Heart right ventricle (tissue), 16 donors: ENCODE results near the gene TTC9B. TPM values are rescaled to one million over a fixed set of nuclear protein-coding genes. Genes with fewer than 3 reads are reported as not detected.
A peak's percentile ranks its signal among the peaks of the same experiment; 100 is the strongest.

ENCODE experiments used
- ATAC-seq, 8 donors: fragments of 200-7000 bp; cut with Tn5 transposase; one replicate each; pipeline ENCODE4 v1.9.1; 2020; ENCODE audit warnings: mild to moderate bottlenecking in 8 of 8, moderate library complexity in 8 of 8, moderate number of reproducible peaks in 1 of 8
- DNase-seq, 2 donors: peaks; one replicate each; pipeline ENCODE4 v3.0.0-alpha.2; 2020
- H3K27ac ChIP-seq, 10 donors: fragments of 200-600 bp; sonication (generic) in 2 of 10; one replicate each; pipeline versions ENCODE4 v1.5.0 to v1.8.0; 2020 to 2022; ENCODE audit warnings: mild to moderate bottlenecking in 3 of 10
- H3K27me3 ChIP-seq, 7 donors: fragments of 200-600 bp; one replicate each; pipeline ENCODE4 v1.8.0; 2021 to 2022; ENCODE audit warnings: mild to moderate bottlenecking in 2 of 7
- H3K36me3 ChIP-seq, 9 donors: fragments of 200-600 bp; sonication (generic) in 1 of 9; one replicate each; pipeline versions ENCODE4 v1.5.0 to v1.8.0; 2020 to 2022; ENCODE audit warnings: mild to moderate bottlenecking in 2 of 9
- H3K4me1 ChIP-seq, 9 donors: fragments of 200-600 bp; sonication (generic) in 1 of 9; one replicate each; pipeline versions ENCODE4 v1.5.0 to v1.8.0; 2020 to 2022; ENCODE audit warnings: mild to moderate bottlenecking in 4 of 9
- H3K4me3 ChIP-seq, 10 donors: fragments of 200-600 bp; sonication (generic) in 2 of 10; one replicate each; pipeline versions ENCODE4 v1.5.0 to v1.8.0; 2020 to 2022; ENCODE audit warnings: mild to moderate bottlenecking in 7 of 10, moderate library complexity in 2 of 10
- H3K9me3 ChIP-seq, 11 donors: fragments of 200-600 bp in 10 of 11; sonication (generic) in 2 of 11; one replicate each; pipeline versions ENCODE4 v1.5.0 to v1.8.0; 2013 to 2022; ENCODE audit warnings: mild to moderate bottlenecking in 2 of 11, control low read depth in 1 of 11, moderate library complexity in 1 of 11
- CTCF ChIP-seq, 9 donors: fragments of 200-600 bp; sonication (generic) in 2 of 9; IDR thresholded peaks; one replicate each; pipeline versions ENCODE4 v1.5.0 to v1.8.0; 2021 to 2022; ENCODE audit warnings: antibody characterized with exemption in 9 of 9, mild to moderate bottlenecking in 5 of 9, moderate library complexity in 1 of 9
- WGBS, 2 donors: extraction: QIAGEN DNeasy Blood & Tissue Kit; methylation state at CpG; one replicate each; pipeline ENCODE4 v1.1.7; 2013; ENCODE audit warnings: inconsistent platforms in 1 of 2; 5-methylcytosine and 5-hydroxymethylcytosine counted together
- intact Hi-C, 10 donors: fragments of 100-400 bp; cut with DNase I; formaldehyde crosslinking; loops; one replicate each; pipeline versions ENCODE4 v1.11.1 to v1.14.2; 2022
- polyA plus RNA-seq, 2 donors: library from polyadenylated mRNA; stranded (reverse); fragments of 200-250 nt; gene quantifications; one replicate each; pipeline ENCODE4 v1.2.3, GENCODE V29; 2013
- total RNA-seq, 10 donors: library from RNA; stranded (reverse); fragmentation: NEBNext Ultra II Directional in 3 of 10; extraction: Animal tissue kit (Norgen Biotek cat#: 25700) in 3 of 10; gene quantifications; one replicate each; pipeline versions ENCODE4 v1.2.1 to v1.2.4, GENCODE V29; 2021 to 2023
- donor health status: Arrhythmogenic right ventricular cardiomyopathy.
- donor health status: ischemic (EF 13 %, LVEDD 7.1; RV severe dilation, severe dysfunction).
- donor health status: healthy with polysubstance abuse.
- donor health status: DM: no; HTN: yes; CAD: no.
- donor health status: DM: no; HTN: no; CAD: no.
- donor health status: ischemic (EF 25% LVEDD 6.9; RV normal size, moderate dysfunction).
- donor health status: ischemic (EF 25% LVEDD 5.7; RV mildly dilated, moderate dysfunction).
- donor health status: healthy.
- donor health status: DM: yes; HTN: yes; CAD: no.
- donor health status: Ischemic cardiomyopathy.
- donor health status: ischemic (EF 35%, LVEDD 5.7; RV mildly dilated, moderate dysfunction).
- donor health status: nonischemic (EF 11% LVEDD 7.7; RV severe dilation, severe dysfunction).
- donor health status: DM: yes; HTN: yes; CAD: no.
- donor health status: PGD.
- donor health status: ischemic (EF 29% LVEDD 5.4; RV normal size, mild dysfunction).
- donor health status: nonischemic (EF 23%, LVEDD 6.1; RV moderate dilation, normal function).

The TTC9B gene
- total and polyA plus RNA-seq, 12 donors: not detected

- Histone ChIP-seq H3K4me1 (peaks cover 0 to 33% (median 18%) of the 10 kb centered on the region in 9 donors), H3K27me3 (no peaks in the 10 kb centered on the region), H3K27ac (no peak overlapping the region), H3K9me3 (no peaks in the 10 kb centered on the region), H3K4me3 (no peak overlapping the region), H3K36me3 (peaks cover 0 to 40% (median 7%) of the 10 kb centered on the region in 9 donors)
- no peak for TF ChIP-seq CTCF (IDR thresholded peaks at IDR 0.05)
- WGBS, 2 donors: 91 to 92% methylated on average over 3 of the region's 3 CpGs
- intact Hi-C loops: no loop called here
- DNase-seq: no peak
- no peak for ATAC-seq
Observed at GRCh38 chr19:40262422-40262821, 44.2 kb upstream of the TTC9B start.

GRCh38 chr19:40261631-40262030, 43.4 kb upstream of the TTC9B start:
- DNase-seq: no peak
- WGBS, 2 donors: 87 to 88% methylated on average over 8 of the region's 8 CpGs
- no peaks in the 10 kb centered on the region for H3K9me3 ChIP-seq
- H3K4me3 ChIP-seq: no peak overlapping the region
- H3K27ac ChIP-seq: no peak overlapping the region
- H3K36me3 ChIP-seq: peaks cover 0 to 45% (median 8%) of the 10 kb centered on the region in 9 donors
- no peaks in the 10 kb centered on the region for H3K27me3 ChIP-seq
- TF ChIP-seq CTCF (IDR thresholded peaks at IDR 0.05): no peak
- intact Hi-C loops: no loop called here
- ATAC-seq: no peak
- peaks cover 0 to 32% (median 15%) of the 10 kb centered on the region in 9 donors for H3K4me1 ChIP-seq

GRCh38 chr19:40257096-40257517, 38.9 kb upstream of the TTC9B start:
- intact Hi-C loops: no loop called here
- DNase-seq (peak; percentile 40 to 54), ATAC-seq (peak; percentile 60 to 89 (median 82))
- Histone ChIP-seq H3K4me1 (peaks cover 0 to 32% (median 9%) of the 10 kb centered on the region in 9 donors), H3K27me3 (no peaks in the 10 kb centered on the region), H3K27ac (peak overlapping the region in 4 of 10 donors; percentile 7 to 30 (median 24)), H3K9me3 (no peaks in the 10 kb centered on the region), H3K36me3 (peaks cover 0 to 53% (median 32%) of the 10 kb centered on the region in 9 donors), H3K4me3 (no peak overlapping the region)
- 66 to 70% methylated on average over 9 of the region's 9 CpGs for WGBS, 2 donors
- TF ChIP-seq CTCF (IDR thresholded peaks at IDR 0.05): no peak

- no peaks in the 10 kb centered on the region for H3K9me3 ChIP-seq
- H3K4me3 ChIP-seq: no peak overlapping the region
- no peak for DNase-seq
- peak in 5 of 8 donors; percentile 4 to 17 (median 9) for ATAC-seq
- intact Hi-C loops: no loop called here
- no peaks in the 10 kb centered on the region for H3K27me3 ChIP-seq
- H3K4me1 ChIP-seq: peaks cover 0 to 32% (median 9%) of the 10 kb centered on the region in 9 donors
- peak overlapping the region in 4 of 10 donors; percentile 7 to 30 (median 24) for H3K27ac ChIP-seq
- WGBS, 2 donors: 92% methylated on average over 8 of the region's 8 CpGs
- TF ChIP-seq CTCF (IDR thresholded peaks at IDR 0.05): no peak
- peaks cover 0 to 54% (median 32%) of the 10 kb centered on the region in 9 donors for H3K36me3 ChIP-seq
Observed at GRCh38 chr19:40256512-40256911, 38.3 kb upstream of the TTC9B start.
